Embryonic facial prominence (tissue), 1 donor: ENCODE measurements around the gene TSGA10IP.

Experiments used
- DNase-seq: peaks from one replicate; pipeline ENCODE4 v3.0.0-alpha.2; 2016; ENCODE audit errors: extremely low spot score

Gene TSGA10IP

DNA sequence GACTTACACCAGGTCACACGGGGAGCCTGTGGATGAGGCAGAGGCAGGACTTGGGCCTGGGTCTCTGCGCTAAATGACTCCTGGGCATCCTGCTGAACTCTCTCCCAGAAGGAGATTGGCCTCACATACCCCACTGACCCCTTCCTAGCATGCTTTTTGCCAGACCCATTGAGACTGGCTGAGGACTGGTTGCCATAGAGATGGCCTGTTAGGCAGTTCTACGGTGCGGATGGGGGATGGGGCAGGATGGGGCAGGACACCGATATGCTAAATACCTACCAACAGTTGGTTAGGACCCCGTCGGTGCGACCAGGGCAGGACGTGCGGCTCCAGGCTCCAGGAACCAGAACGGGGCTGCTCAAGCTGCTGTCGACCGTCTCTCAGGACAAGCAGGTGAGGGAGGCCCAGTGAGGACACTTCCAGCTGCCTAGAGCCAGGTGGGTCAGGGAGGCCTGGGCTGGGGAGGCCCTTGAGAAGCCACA, at the start of gene TSGA10IP:
Gene TSGA10IP (plus strand): TSS at position 51 of the 482 bp plus-strand sequence. CDS start 196 bp downstream, at position 247.
- no peak for DNase-seq

GRCh38 chr11:65895482-65895981, 49.7 kb upstream of the TSGA10IP start:
- DNase-seq: no peak

GRCh38 chr11:65896034-65896999, 49.0 kb upstream of the TSGA10IP start:
- no peak for DNase-seq

GRCh38 chr11:65897020-65897471, 48.2 kb upstream of the TSGA10IP start:
- DNase-seq: no peak

DNA sequence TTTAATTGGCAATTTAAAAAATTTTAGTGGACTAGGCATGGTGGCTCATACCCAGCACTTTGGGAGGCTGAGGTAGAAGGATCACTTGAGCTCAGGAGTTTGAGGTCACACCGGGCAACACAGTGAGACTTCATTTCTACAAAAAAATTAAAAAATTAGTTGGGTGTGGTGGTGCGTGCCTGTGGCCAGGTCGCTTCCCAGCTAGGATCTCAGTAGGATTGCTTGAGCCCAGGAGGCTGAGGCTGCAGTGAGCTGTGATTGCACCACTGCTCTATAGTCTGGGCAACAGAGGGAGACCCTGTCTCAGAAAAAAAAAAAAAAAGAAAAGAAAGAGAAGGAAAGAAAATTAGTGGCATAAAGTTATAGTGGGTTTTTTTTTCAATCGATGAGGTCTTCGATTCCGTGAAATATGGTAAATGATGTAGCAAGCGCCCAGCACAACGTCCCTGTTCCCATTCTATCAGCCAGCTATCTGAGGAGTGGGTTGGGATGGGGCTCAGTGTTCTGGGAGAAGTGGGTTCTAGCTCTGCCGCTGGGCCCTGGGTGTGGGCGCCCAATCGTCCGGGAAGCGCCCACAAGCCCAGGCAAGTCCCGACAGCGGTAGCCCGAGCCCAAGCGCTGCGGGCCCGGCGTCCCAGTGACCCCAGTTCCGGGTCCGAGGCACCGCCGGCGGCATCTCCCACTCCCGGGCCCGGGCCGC, 46.5 kb upstream of the TSGA10IP start:
- DNase-seq: no peak

DNA sequence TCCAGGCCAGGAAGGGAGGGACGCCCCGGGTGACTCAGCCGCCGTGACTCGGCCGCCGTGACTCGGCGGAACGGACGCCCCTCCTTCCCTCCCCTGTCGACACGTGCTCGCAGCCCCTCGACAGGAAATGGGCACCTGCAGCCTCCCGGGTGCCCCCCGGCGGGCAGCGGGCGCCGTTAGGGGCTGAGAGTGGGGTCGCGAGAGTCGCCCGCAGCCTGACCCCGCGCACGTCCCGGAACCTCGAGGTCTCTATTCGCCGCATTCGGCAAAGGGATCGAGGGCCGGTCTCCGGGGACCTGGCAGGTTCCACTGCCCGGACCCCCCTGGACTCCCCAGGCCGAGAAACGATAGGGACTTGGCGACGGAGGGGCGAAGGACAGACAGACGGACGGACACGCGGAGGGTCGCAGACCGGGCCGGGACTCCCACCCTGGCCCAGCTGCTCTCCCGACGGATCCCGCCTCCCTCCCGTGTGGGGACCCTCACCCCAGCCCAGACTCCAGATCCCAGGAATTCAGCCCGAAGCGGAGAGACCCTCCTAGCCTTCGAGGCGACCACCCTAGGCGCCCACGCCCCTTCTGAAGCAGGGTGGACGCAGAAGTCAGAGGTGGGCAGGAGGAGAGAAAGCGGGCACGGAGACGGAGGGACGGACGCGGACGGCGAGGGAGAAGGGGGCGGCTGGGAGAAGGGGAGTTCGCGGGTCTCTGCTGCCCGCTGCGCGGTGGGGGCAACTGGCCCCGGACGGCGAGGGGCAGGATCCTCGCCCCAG, 45.7 kb upstream of the TSGA10IP start:
- no peak for DNase-seq

DNA sequence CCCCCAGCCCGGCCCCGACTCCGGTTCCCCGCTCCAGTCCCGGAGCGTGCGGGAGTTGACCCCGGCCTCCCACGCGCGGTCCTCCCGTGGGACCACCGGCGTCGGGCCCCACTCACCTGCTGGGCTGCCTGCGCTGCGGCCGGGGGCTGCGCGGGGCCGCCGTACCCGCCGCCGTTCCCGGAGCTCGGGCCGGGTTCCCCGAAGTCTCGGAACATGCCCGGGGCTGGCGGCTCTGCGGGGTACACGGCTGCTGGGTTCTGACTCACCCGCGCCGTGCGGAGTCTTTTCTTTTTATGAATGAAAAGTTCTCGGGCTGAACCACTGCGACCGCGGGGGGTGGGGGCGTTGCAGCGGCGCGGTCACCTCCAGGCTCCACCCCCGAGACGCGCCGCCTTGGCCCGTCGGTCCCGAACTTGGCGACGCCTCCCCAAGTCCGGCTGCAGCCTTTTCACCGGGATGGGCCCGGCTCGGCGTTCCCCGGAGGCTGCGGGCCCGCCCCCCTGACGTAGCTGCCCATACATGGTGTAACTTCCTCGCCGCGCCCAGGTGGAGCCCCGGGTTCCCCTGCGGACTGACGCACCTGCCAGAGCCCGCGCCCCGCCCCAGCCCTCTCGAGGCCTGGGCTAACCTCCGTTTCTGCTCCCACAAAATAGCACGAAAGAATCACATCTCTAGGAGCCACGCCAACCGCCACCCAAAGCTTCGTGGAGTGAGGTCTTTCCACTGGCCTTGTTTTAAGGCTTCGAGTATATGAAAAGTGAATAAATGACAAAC, 45.0 kb upstream of the TSGA10IP start, which contains the start of gene FOSL1:
Gene FOSL1 (minus strand): TSS at position 264 of the 774 bp plus-strand sequence. CDS start 49 bp downstream, at position 215.
- no peak for DNase-seq

- DNase-seq: no peak
Observed at GRCh38 chr11:65900899-65901180, 44.4 kb upstream of the TSGA10IP start.

GRCh38 chr11:65903068-65903481, 42.2 kb upstream of the TSGA10IP start:
- DNase-seq: no peak

- DNase-seq: no peak
Observed at GRCh38 chr11:65903715-65904114, 41.6 kb upstream of the TSGA10IP start.

GRCh38 chr11:65906602-65907001, 38.7 kb upstream of the TSGA10IP start:
- no peak for DNase-seq

- DNase-seq: no peak
Observed at GRCh38 chr11:65907878-65908277, 37.4 kb upstream of the TSGA10IP start.

DNA sequence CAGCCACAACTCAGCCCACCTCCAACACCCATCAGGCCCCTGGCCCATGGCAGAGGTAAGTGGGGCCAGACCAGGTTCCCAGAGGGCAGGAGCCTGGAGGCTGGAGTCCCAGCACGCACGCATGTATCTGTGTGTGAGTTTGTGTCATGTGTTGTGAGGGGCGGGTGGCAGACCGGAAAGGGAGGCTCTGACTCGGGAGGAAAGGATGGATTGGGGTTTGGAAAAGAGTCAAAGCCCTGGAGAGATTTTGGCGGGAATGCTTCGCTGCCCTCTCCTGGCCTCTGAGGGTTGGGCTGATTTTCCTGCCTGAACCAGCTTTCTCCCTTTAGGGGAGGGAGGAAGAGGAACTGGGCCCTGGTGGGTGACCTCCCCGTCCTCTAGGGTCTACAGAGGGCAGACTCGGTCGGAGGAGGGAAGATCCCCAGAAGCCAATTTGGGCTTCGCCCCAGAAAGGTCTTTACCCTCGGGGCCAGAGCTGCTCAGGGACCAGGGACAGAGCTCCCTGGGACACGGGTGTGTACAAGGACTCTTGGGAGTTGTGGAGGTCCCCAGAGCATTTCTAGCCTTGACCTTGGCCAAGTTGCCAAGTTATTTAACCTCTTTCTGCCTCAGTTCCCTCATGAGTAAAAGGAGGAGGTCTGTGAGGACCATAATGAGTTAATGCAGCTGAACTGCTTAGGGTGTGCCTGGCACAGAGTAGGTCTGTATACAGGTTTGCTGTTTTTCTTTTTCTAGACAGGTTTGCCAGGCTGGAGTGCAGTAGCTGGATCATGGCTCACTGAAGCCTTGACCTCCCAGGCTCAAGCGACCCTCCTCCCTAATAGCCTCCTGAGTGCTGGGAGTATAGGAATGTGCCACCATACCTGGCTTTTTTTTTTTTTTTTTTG, 33.4 kb upstream of the TSGA10IP start:
- DNase-seq: no peak

GRCh38 chr11:65912845-65913244, 32.4 kb upstream of the TSGA10IP start:
- DNase-seq: no peak

DNA sequence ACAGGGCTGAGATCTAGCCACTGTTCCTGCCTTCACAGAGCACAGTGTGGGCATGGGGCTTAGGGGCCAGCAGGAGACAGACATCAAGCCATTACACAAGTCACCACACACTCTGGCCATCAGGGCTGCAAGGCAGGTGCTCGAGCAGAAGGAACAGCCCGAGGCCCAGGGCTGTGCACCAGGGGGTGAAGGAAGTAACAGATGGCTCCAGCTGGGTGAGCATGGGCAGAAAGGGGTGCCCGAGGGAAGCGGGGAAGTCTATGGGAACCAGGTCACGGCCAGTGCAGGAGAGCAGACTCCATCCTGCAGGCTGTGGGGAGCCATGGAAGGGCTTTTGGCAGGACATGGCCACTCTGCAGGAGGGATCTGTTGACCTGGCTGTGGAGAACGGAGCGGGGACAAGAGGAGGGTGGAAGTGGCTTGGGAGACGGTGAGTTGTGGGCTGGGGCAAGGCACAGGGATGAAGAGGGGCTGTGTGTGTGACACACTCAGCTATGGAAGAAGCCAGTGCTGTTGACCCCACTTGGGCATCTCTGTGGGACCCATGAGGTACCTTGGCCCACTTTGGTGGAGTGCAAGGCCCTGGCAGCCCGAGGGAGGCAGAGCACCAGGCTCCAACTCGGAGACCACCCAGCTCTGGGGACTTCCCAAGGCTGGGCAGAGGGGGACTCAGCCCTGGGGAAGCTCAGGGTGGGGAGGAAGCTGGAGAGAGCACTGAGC, 30.0 kb upstream of the TSGA10IP start:
- DNase-seq: no peak

DNA sequence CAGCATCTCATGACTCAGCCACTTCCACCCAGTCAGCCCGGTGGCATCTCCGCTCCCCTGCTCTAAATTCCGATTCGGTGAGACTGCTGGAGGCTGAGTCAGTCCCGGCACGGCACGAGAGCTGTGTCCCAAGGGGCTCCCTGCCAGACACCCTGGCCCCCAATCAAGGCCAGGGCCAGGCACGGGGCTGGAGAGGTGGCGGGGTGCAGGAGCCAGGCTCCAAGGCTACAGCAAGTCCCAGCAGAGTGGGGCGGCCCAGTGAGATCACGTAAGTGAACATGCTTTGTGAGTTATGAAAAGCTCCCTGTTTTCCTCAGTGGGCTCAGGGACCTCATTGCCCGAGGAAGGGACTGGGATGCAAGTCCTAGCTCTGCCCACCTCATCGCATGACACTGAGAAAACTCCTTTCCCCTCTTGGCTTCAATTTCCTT, 29.4 kb upstream of the TSGA10IP start:
- no peak for DNase-seq

DNA sequence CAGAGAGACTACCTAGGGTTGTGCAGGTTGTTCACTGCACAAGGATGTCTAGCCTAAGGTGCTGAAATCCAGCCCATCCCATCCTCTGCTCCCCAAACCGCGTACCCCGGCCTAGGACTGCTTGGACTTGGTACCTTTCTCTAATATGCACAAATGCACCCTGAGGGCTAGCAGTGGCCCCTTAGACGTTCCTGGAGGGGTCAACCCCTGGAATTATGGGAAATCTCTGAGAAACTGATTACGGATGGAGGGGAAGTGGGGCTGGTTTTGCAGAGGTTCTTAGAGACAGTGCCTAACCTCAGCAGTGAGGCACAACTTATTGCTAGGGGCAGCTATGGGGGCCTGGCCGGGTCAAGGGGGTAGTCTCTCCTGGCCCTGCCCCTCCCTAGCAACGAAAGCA, 28.9 kb upstream of the TSGA10IP start:
- no peak for DNase-seq

DNA sequence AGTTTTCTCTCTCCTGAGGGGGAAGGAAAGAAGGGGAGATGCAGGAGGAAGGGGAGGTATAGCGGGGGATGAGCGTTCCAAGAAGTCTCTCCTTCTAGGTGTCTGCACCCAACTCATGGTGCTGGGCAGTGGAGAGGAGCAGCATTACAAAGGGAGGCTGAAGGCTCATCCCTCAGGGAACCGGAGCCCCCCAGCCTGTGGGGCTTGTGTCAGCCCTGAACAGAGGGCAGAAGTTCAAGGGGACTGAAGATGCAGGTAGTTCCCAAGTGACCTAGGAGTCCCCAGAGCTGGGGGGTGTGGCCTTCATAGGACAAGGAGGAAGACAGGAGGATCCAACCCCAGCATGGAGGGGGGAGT, 28.2 kb upstream of the TSGA10IP start:
- no peak for DNase-seq
